NCI-H2081 treated with DMSO at 0.1 percent for 48 hours (cell line): ENCODE data around the gene OLAH.
"Not testable (repeated sequence)": the region's sequence is repeated elsewhere in the genome, so short reads cannot be mapped to it uniquely, and the experiment has no call there.

ENCODE experiments used
- DNase-seq: peaks from one replicate; lab custom pipeline; 2025; lab: John Stamatoyannopoulos, UW

OLAH gene

DNA sequence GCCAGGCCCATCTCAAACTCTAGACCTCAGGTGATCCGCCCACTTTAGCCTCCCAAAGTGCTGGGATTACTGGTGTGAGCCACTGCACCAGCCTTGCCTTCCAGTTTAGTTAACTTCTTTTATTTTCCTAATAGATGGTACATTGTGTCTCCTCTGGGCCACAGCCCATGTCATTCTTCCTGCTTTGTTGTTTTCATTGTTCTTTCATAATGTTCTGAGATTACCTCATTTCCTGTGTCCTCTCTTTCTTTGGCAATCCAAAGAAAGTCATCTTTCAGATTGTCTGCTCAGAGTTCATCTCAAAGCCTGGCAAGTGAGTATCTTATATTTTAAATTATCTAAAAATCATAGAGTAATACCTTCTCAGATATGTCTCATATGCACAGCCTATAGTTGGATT lies at the start of gene OLAH:
Gene OLAH (plus strand): TSS at position 270 of the 400 bp plus-strand sequence. CDS start 3,346 bp downstream, outside the sequence.
- DNase-seq: no peak

- no peak for DNase-seq
Observed at GRCh38 chr10:14995964-14996565, 47.7 kb upstream of the OLAH start.

GRCh38 chr10:15013530-15013929 lies 30.2 kb upstream of the OLAH start:
- DNase-seq: not testable (repeated sequence)

DNA sequence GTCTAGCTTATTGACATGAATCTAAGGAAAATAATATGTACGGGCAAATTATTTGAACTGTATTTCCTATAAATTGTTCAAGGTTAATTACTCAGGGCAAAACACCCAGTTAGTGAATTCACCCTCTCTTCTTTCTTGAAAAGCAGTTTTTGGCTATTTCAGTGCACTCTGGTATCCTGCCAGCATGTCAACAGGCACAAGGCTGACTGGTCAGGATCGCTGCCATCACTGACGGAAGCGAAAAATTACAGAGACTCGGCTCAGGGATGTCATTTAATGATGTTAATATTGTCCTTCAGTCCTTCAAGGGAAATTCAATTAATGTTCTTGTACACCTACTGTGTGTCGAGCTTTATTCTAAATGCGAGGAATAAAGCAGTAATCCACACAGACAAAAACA lies 28.3 kb upstream of the OLAH start:
- DNase-seq: no peak

DNA sequence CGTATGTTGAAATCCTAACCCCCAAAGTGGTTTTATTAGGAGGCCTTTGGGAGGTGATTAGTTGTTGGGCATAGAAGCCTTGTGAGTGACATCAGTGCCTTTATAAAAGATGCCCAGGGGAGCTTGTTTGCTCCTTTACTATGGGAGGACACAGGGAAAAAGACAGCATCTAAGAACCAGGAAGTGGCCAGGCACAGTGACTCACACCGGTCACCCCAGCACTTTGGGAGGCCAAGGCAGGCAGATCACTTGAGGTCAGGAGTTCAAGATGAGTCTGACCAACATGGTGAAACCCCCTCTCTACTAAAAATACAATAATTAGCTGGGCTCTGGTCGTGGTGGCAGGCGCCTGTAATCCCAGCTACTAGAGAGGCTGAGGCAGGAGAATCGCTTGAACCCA lies 22.8 kb upstream of the OLAH start:
- not testable (repeated sequence) for DNase-seq

DNA sequence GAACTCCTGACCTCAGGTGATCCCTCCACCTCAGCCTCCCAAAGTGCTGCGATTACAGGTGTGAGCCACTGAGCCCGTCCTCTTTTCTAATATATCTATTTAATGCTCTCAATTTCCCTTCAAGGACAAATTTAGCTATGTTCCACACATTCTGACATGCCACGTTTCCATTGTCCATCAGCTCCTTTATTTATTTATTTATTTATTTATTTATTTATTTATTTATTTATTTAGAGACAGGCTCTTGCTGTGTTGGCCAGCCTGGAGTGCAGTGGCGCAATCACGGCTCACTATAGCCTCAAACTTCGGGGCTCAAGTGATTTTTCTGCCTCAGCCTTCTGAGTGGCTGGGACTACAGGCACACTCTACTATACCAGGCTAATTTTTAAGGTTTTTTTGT lies 20.7 kb upstream of the OLAH start:
- DNase-seq: not testable (repeated sequence)

DNA sequence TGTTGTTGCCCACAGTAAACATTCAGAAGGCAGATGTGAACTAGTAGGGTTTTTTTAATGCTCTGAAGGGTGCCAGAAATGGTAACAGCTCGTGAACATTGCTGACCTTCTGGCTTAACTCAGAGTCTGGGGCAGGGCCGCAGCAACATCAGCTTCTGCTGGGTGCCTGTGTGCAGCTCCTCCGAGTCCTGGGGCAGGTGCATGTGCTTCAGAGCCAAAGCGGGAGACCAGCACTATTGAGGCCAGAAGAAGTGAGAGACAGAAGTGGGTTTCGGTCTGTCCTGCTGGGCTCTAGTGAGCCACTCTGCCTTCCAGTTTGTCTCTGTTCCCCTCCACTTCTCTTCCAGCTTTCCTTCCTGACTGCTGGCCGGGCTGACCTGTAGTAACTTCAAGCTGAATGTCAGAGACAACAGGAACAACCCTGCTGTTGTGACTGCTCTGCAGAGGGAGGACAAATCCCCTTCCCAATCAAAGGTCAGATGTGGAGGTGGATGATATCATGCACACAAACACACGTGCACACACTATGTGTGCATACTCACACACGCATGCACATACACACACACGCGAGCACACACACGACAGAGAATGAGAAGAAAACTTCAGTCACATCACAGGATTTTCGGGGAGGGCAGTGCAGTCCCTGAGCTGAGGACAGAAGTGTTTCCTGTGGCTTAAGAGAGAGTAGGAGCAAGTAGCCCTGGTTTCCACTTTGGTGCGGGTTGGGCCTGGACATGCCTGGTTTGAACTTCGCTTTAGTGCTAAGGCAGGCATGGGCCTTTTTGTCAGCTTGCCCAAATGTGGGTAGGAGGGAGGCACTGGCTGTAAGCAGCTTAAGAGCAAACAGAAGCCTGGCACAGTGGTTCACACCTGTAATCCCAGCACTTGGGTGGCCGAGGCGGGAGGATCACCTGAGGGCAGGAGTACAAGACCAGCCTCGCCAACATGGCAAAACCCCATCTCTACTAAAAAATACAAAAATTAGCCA lies 19.4 kb upstream of the OLAH start:
- not testable (repeated sequence) for DNase-seq

DNA sequence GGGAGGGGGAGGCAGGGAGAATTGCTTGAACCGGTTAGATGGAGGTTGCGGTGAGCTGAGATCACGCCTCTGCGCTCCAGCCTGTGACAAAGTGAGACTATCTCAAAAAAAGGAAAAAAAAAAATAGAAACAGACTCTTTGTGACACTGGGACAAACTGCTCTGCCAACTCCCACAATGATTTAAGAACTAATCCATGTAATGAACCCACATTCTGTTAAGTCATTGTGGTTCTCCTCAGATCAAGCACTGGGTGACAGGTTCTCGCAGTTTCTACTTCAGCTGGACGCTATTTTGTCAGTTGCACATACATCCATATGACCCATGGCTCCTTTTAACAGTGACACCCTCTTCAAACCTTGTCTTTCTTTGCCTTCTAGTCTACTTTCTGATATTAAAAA lies 18.7 kb upstream of the OLAH start:
- DNase-seq: not testable (repeated sequence)

DNA sequence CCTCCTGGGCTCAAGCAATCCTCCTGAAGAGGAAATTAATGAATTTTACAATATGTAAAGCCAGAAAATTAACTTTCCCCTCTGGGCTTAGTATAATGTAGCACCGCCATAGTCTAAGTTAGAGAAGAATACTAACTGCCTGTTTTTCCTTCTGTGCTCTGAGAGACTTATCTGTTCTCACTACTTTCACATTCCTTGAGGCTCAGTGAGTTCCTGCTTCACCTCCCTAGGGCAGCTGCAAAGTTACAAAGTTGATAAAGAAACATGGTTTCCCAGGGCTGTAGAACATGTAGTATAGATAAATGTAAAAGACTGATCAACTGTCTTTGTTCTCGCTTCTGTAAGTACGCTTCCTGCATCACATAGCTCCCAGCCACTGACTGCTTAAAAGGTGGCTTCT lies 16.0 kb upstream of the OLAH start:
- no peak for DNase-seq

- DNase-seq: no peak
Observed at GRCh38 chr10:15035385-15036301, 8.1 kb upstream of the OLAH start.

- DNase-seq: no peak
Observed at GRCh38 chr10:15037691-15038090, 6.1 kb upstream of the OLAH start.

DNA sequence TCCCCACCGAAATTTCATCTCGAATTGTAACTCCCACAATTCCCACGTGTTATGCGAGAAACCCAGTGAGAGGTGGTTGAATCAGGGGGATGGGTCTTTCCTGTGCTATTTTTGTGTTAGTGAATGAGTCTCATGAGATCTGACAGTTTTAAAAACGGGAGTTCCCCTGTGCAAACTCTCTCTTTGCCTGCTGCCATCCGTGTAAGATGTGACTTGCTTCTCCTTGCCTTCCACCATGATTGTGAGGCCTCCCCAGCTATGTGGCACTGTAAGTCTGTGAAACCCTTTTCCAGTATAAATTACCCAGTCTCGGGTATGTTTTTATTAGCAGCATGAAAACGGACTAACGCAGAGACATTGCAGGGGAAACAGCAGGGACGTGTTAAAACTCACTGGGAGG lies 5.3 kb upstream of the OLAH start:
- no peak for DNase-seq

GRCh38 chr10:15045380-15045779 lies 1.6 kb downstream of the OLAH start:
- no peak for DNase-seq

DNA sequence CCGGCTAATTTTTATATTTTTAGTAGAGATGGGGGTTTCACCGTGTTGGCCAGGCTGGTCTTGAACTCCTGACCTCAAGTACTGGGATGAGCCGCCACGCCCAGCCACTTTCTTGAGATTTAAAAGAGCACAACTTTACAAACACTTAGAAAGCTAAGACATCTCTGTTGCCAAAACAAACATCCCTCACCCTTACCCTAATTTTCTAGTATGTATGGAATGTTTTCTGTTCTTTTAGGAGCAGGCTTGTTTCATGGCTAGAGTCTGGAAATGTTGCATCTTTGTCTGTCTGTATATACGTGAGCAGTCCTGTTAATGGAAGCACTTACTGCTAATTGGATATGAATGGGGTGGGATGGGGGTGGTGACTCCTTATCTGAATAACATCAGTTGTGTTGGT lies 2.9 kb downstream of the OLAH start:
- DNase-seq: no peak

DNA sequence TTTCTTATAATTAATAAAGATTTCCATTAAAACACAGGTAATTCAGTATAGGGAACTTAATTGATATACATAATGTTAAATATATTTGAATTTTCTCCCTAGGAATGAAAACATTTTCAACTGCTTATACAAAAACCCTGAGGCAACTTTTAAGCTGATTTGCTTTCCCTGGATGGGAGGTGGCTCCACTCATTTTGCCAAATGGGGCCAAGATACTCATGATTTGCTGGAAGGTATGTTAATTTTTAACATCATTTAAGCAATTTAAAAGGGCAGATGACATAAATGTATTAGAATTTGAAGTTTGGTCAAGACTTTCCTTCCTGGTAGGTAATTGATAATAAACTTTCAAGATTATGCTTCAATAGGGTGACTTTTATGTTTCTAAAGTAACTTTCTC lies 5.8 kb downstream of the OLAH start:
- no peak for DNase-seq

GRCh38 chr10:15052121-15052520 lies 8.4 kb downstream of the OLAH start:
- no peak for DNase-seq

GRCh38 chr10:15053061-15053460 lies 9.3 kb downstream of the OLAH start:
- no peak for DNase-seq

- no peak for DNase-seq
Observed at GRCh38 chr10:15058689-15059088, 14.9 kb downstream of the OLAH start.

- no peak for DNase-seq
Observed at GRCh38 chr10:15059914-15060313, 16.2 kb downstream of the OLAH start.

GRCh38 chr10:15060638-15061037 lies 16.9 kb downstream of the OLAH start:
- DNase-seq: no peak

DNA sequence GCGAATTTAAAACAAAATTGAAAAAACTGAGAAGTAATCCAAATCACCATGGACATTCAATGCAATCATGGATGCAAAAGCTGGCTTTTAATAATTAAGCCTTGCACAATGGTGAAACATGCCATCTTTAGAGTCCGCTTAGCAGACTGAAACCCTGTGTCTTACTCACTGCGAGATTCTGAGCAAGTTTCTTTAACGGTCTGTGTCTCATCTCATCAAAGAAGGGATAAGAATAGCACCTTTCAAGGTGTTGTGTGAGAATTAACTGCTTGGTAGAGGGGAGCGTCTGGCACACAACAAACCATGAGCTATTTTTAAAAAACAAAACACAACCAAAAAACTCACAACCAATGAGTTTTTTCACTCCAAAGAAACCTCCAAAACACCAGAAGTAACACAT lies 23.4 kb downstream of the OLAH start:
- no peak for DNase-seq

DNA sequence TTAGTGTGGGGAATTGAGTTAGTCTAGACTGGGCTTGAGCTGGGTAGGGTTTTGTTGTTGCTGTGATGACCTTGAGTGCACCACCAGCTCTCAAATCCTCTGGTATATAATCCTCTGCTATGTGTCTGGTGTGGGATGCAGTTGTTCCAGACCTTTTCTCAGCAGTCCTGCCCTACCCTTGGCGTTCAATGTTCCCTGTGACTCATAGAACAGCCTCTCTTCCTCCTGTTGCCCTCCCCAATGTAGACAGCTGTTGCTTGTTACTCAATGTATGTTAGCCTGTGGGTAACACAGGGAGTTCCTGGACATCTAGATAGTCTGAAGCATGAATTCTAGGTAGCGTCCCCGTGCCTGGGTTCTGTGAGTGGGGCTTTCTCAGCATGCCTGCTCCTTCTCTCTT lies 25.1 kb downstream of the OLAH start:
- DNase-seq: no peak
